Right forelimb (tissue), 1 donor: ENCODE data around the gene MCM3AP.
"Not testable (repeated sequence)": the region's sequence is repeated elsewhere in the genome, so short reads cannot be mapped to it uniquely, and the experiment has no call there.

Source experiments
- DNase-seq: peaks from one replicate; pipeline ENCODE4 v3.0.0-alpha.2; 2018

The MCM3AP gene

GRCh38 chr21:46239817-46240325 is 45.5 kb downstream of the MCM3AP start:
- DNase-seq = no peak

DNA sequence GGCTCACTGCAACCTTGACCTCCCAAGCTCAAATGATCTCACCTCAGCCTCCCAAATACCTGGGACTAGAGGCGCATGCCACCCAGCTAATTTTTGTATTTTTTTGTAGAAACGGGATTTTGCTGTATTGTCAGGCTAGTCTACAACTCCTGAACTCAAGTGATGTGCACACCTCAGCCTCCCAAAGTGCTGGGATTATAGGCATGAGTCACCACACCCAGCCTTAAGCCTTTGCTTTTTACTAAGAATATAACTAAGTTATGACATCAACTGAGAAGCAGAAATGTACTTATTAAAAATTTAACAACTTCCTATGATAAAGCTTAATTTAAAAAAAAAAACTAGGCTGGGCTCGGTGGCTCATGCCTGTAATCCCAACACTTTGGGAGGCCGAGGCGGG is 47.9 kb downstream of the MCM3AP start:
- DNase-seq = no peak

DNA sequence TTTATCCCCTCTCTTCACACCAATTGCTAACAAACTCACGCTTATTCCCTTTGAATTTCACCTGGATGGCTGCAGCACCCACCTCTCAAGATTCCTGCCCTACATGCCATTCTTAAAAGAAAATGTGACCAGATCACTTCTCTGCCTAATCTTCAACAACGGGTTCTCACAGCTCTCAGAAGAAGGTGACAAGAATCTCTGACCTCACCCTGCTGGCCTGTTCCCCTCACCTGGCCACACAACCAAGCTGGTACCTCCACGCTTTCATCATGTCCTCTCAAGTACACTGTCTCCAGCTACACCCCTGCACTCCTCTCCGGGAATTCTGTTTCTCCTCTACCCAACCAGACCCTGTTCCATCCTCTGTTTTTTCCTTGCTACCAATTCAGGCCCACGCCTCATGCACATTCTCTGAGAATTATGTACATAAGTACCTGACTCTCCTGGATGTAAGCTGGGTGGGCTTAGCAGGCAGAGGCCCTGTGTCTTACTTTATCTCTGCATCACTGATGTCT is 50.9 kb downstream of the MCM3AP start:
- DNase-seq = no peak

DNA sequence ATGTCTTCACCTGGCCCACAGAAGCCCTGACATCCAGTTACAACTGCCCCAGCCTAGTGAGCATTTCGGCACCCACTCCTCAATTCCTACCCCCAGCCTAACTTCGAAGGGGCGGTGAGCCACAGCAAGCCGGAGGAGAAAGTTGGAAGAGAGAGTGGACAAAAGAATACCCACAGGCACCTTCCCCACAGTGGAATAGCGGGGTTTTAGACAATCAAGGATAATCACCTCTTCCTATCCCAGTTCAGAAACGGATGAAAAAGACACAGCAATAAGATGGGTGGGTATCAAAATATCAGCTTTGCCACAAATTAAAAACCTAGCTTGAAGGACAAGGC is 55.5 kb downstream of the MCM3AP start:
- no peak for DNase-seq

DNA sequence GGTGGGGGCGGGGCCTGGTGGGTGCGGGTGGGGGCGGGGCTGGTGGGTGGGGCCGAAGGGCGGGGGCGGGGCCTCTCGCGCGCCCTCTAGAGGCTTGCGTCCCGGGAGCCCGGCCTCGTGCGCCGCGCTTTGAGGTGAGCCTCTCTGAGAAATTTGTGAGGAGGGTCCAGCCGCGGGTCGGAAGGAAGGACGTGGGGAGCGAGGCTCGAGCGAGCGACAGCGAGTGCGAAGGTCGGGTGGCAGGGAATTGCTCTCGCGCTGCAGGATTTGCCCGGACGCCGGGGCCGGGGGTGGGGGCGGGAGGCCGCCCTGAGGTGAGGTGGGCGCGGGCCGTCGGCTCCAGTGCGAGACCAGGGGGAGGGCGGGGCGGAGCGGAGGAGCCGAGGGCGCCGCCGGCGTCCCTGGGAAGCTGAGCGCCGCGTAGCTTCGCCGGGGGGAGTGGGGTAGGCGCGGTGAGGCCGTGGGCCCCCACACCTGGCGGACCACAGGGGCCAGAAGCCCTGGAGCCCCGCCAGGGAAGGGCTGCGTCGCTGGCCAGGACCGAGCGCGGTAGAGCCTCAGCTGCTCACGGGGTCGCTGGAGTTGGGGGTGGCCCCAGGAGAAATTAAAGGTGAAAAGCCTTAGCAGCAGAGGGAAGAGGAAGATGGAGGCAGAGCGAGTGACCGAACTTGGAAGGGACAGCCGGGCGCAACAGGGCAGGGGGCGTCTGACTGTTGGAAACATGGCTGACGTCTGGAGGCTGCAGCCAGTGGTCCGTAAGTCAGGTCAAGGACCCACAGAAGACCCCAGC is 56.1 kb downstream of the MCM3AP start:
- DNase-seq = no peak

GRCh38 chr21:46228345-46229051 is 56.9 kb downstream of the MCM3AP start, which contains the start of gene LSS:
TSS of gene LSS (minus strand) at chr21:46228774. CDS start at chr21:46228745, 29 bp downstream.
- peak; percentile 96 for DNase-seq

DNA sequence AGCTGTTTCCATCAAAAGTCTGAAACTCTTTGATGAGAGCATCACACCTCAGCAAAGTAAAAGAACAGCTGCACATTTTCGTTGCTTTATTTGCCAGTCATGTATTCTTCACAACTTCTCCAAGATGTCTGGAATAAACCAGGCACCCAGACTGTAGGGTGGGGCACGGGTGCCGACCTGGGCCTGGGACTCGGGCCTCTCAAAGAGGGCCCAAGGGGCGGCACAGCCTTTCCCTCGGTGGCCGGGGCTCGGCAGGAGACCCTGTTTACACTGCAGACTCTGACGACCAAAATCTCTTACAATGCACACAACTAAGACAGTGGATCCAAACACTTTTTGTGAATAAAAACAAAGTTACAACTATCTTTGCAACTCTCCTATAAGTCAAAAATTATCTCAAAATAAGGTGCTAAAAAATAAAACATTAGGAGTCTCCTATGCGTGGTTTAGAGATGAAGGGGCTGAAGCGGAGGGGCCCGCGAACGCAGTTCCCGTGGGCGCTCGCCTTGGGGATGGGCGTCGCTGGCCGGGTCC is 57.5 kb downstream of the MCM3AP start:
- no peak for DNase-seq

GRCh38 chr21:46226920-46227599 is 58.4 kb downstream of the MCM3AP start:
- no peak for DNase-seq

- no peak for DNase-seq
These were observed 59.3 kb downstream of the MCM3AP start for GRCh38 chr21:46226146-46226545.

GRCh38 chr21:46223661-46224060 is 61.8 kb downstream of the MCM3AP start:
- DNase-seq = not testable (repeated sequence)

- DNase-seq = no peak
These were observed 62.2 kb downstream of the MCM3AP start for GRCh38 chr21:46223217-46223616.

- no peak for DNase-seq
These were observed 62.8 kb downstream of the MCM3AP start for GRCh38 chr21:46222436-46223116.

DNA sequence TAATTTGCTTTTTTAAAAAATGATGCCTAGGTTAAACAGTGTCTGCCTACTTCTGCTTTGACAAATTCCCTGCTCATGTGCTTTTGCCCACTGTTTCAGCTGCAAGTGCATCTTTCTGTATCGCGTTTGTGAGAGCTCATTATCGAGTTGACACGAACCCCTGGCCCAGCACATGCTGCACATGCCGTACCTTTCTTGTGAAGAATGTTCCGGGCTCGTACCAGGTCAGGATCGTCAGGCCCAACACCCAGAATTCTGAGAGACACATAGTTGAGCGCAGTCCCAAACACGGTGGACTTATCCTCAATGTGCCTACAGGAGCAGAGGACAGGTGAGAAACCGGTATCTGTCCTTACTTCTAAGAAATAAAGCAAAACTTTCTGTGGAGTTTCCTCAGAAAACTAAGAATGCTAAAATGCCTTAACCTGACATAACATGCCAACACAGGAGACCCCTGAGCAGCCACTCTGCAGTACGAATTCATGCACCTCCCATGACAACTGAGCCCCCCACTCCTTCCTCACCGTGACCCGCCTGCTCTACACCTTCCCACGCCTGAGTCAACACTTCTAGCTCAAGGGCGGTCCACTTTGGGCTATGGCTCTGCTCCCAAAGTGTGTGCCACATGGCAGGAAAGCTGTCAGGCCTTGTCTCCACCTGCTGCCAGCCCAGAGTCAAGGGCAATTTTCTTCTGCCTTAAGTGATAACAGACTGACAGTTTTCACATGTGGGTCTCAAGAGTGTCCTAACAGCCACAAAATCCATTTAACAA is 63.6 kb downstream of the MCM3AP start:
- DNase-seq = no peak

DNA sequence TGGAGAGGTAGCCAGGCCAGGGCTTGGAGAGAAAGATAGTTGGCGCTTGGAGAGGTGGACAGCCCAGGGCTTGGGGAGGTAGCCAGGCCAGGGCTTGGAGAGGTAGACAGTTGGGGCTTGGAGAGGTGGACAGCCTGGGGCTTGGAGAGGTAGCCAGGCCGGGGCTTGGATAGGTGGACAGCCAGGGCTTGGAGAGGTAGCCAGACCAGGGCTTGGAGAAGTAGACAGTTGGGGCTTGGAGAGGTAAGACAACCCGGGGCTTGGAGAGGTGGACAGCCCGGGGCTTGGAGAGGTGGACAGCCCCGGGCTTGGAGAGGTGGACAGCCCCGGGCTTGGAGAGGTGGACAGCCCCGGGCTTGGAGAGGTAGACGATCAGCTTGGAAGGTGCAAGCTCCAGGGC is 64.6 kb downstream of the MCM3AP start:
- DNase-seq = no peak

GRCh38 chr21:46220275-46220810 is 65.1 kb downstream of the MCM3AP start:
- no peak for DNase-seq

- no peak for DNase-seq
These were observed 65.7 kb downstream of the MCM3AP start for GRCh38 chr21:46219591-46220239.

- DNase-seq = no peak
These were observed 66.4 kb downstream of the MCM3AP start for GRCh38 chr21:46218906-46219590.

GRCh38 chr21:46217511-46218196 is 67.8 kb downstream of the MCM3AP start:
- no peak for DNase-seq

GRCh38 chr21:46216132-46216747 is 69.2 kb downstream of the MCM3AP start:
- DNase-seq = no peak
